Liver (tissue), 9 donors: ENCODE data around the gene ZNF70. TPM values are rescaled to one million over a fixed set of nuclear protein-coding genes. Genes with fewer than 3 reads are reported as not detected.

Source experiments
- DNase-seq: peaks from one replicate; pipeline ENCODE4 v3.0.0-alpha.2; 2017; ENCODE audit warnings: low spot score
- H3K27ac ChIP-seq, 2 donors: one replicate each; pipeline ENCODE4 v1.7.0; 2013; ENCODE audit warnings: inconsistent platforms in 2 of 2, low read length in 2 of 2, control low read depth in 1 of 2, low read depth in 1 of 2, mild to moderate bottlenecking in 1 of 2
- H3K27me3 ChIP-seq, 4 donors: one replicate each; pipeline versions ENCODE4 v1.6.1 to v1.7.0; 2013; ENCODE audit warnings: low read length in 3 of 4, inconsistent platforms in 1 of 4, mild to moderate bottlenecking in 1 of 4, moderate library complexity in 1 of 4; ENCODE audit not compliant: control insufficient read depth in 4 of 4, insufficient read depth in 4 of 4
- H3K36me3 ChIP-seq, 4 donors: one replicate each; pipeline versions ENCODE4 v1.6.1 to v1.7.0; 2013; ENCODE audit warnings: low read length in 3 of 4, mild to moderate bottlenecking in 3 of 4, low read depth in 1 of 4, moderate library complexity in 1 of 4; ENCODE audit not compliant: control insufficient read depth in 4 of 4, insufficient read depth in 3 of 4
- H3K4me1 ChIP-seq, 4 donors: one replicate each; pipeline versions ENCODE4 v1.6.1 to v1.7.0; 2013; ENCODE audit warnings: low read length in 3 of 4, mild to moderate bottlenecking in 3 of 4, moderate library complexity in 1 of 4; ENCODE audit not compliant: control insufficient read depth in 4 of 4, insufficient read depth in 4 of 4
- H3K4me3 ChIP-seq, 3 donors: one replicate each; pipeline versions ENCODE4 v1.6.1 to v1.7.0; 2013; ENCODE audit warnings: low read length in 3 of 3, control low read depth in 1 of 3, low read depth in 1 of 3, mild to moderate bottlenecking in 1 of 3
- H3K9ac ChIP-seq, 2 donors: one replicate each; pipeline ENCODE4 v1.7.0; 2013; ENCODE audit warnings: low read length in 2 of 2, mild to moderate bottlenecking in 2 of 2, moderate library complexity in 2 of 2, control low read depth in 1 of 2, low read depth in 1 of 2
- H3K9me3 ChIP-seq, 4 donors: one replicate each; pipeline versions ENCODE4 v1.6.1 to v1.7.0; 2013; ENCODE audit warnings: low read length in 3 of 4; ENCODE audit not compliant: control insufficient read depth in 4 of 4
- EGR1 ChIP-seq, 2 donors: IDR thresholded peaks; 2 replicates each; pipeline ENCODE4 v1.6.1; 2016 to 2018; ENCODE audit warnings: antibody characterized with exemption in 2 of 2, low read depth in 2 of 2
- FOXA1 ChIP-seq: IDR thresholded peaks from 2 replicates; pipeline ENCODE4 v1.6.1; 2016; ENCODE audit warnings: antibody characterized with exemption
- FOXA2 ChIP-seq: IDR thresholded peaks from 2 replicates; pipeline ENCODE4 v1.6.1; 2016; ENCODE audit warnings: antibody characterized with exemption
- GABPA ChIP-seq, 2 donors: IDR thresholded peaks in 1 of 2; conservative IDR thresholded peaks in 1 of 2; 2 replicates each; pipeline ENCODE4 v1.6.1; 2016; ENCODE audit warnings: antibody characterized with exemption in 2 of 2, mild to moderate bottlenecking in 1 of 2, moderate library complexity in 1 of 2
- HNF4A ChIP-seq, 2 donors: conservative IDR thresholded peaks; 2 replicates each; pipeline ENCODE4 v1.6.1; 2016; ENCODE audit warnings: antibody characterized with exemption in 2 of 2, mild to moderate bottlenecking in 2 of 2
- HNF4G ChIP-seq: IDR thresholded peaks from 2 replicates; pipeline ENCODE4 v1.6.1; 2016; ENCODE audit warnings: antibody characterized with exemption
- JUND ChIP-seq, 2 donors: IDR thresholded peaks; 2 replicates each; pipeline ENCODE4 v1.6.1; 2016; ENCODE audit warnings: antibody characterized with exemption in 2 of 2
- NR2F2 ChIP-seq: IDR thresholded peaks from 2 replicates; pipeline ENCODE4 v1.6.1; 2016; ENCODE audit warnings: antibody characterized with exemption
- RAD21 ChIP-seq, 2 donors: IDR thresholded peaks; 2 replicates each; pipeline ENCODE4 v1.6.1; 2016; ENCODE audit warnings: antibody characterized with exemption in 2 of 2, mild to moderate bottlenecking in 2 of 2
- RXRA ChIP-seq, 2 donors: IDR thresholded peaks; 2 replicates each; pipeline ENCODE4 v1.6.1; 2017 to 2018; ENCODE audit warnings: antibody characterized with exemption in 2 of 2, mild to moderate bottlenecking in 1 of 2
- TAF1 ChIP-seq: conservative IDR thresholded peaks from 2 replicates; pipeline ENCODE4 v1.6.1; 2016; ENCODE audit warnings: antibody characterized with exemption, mild to moderate bottlenecking
- YY1 ChIP-seq: IDR thresholded peaks from 2 replicates; pipeline ENCODE4 v1.6.1; 2016; ENCODE audit warnings: antibody characterized with exemption, mild to moderate bottlenecking
- WGBS: extraction: QIAGEN DNeasy Blood & Tissue Kit; methylation state at CpG from one replicate; pipeline ENCODE4 v1.1.7; 2013; 5-methylcytosine and 5-hydroxymethylcytosine counted together
- polyA plus RNA-seq, 2 donors: library from polyadenylated mRNA; stranded (reverse) in 1 of 2; unstranded in 1 of 2; fragments of 200-250 nt in 1 of 2; fragments of >200 nt in 1 of 2; fragmentation: Nextera tagmentation in 1 of 2; extraction: Ambion mirVana in 1 of 2; gene quantifications; one replicate each; pipeline versions ENCODE4 v1.2.1 to v1.2.3, GENCODE V29; 2013 to 2015
- total RNA-seq, 2 donors: library from RNA; depleted of rRNA; stranded (reverse); fragments of >200 nt; gene quantifications; one replicate each; pipeline ENCODE4 v1.2.3, GENCODE V29; 2014
- TF ChIP-seq, protein P1 (sequence below): fragments of 150-350 bp; IDR thresholded peaks from 2 replicates; pipeline ENCODE4 v1.5.1; 2017; ENCODE audit warnings: improper control_type of control experiment, low read depth, low read length; ENCODE audit not compliant: missing input control
- TF ChIP-seq, protein P2 (sequence below): IDR thresholded peaks from 2 replicates; pipeline ENCODE4 v1.6.1; 2016; ENCODE audit warnings: antibody characterized with exemption
- TF ChIP-seq, protein P3 (sequence below): IDR thresholded peaks from 2 replicates; pipeline ENCODE4 v1.6.1; 2016; ENCODE audit warnings: antibody characterized with exemption
- TF ChIP-seq, protein P4 (sequence below): IDR thresholded peaks from 2 replicates; pipeline ENCODE4 v1.6.1; 2016; ENCODE audit warnings: antibody characterized with exemption
- TF ChIP-seq, protein P5 (sequence below): IDR thresholded peaks from 2 replicates; pipeline ENCODE4 v1.6.1; 2016; ENCODE audit warnings: antibody characterized with exemption, mild to moderate bottlenecking
- donor health status: healthy.
- donor health status: healthy.
- donor health status: healthy.
- donor health status: healthy.
- donor health status: healthy.

The ZNF70 gene
- total and polyA plus RNA-seq, 4 donors: 0.14 to 1.9 (median 0.68) TPM

DNA sequence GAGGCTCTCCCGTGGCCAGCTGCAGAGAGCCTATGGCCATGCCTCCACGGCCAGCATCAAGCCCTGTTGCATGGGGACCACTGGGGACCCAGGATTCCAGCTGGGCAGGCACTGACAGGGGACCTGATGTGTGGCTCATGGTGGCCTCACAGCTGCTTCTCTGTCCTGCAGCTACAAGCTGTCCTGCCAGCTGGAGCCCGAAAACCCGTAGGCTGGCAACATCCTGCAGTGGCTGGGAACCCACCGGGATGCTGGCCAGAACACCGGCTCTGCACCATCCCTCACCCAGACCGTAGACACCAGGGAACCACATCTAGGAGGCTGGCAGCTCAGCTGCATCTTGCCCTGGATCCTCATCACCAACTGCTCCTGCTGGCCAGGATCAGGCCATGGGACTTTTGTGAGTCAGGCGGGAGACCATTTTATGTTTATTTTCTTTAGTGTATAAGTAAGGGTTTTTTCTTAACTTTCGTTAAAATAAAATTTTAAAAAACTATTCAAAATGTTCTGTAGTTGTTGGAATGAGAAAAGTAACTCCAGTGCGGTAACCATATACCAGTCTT, 52.2 kb downstream of the ZNF70 start:
- TF ChIP-seq YY1 (no peak), EGR1 (IDR thresholded peaks at IDR 0.05; ENCODE audit: low read depth in 2 of 2) (no peak), FOXA2 (no peak), RAD21 (IDR thresholded peaks at IDR 0.05) (no peak), RXRA (IDR thresholded peaks at IDR 0.05) (no peak), HNF4G (no peak), JUND (IDR thresholded peaks at IDR 0.05) (no peak), NR2F2 (no peak), FOXA1 (no peak), HNF4A (conservative IDR thresholded peaks at IDR 0.05) (no peak)
- TF ChIP-seq, protein P1, sequence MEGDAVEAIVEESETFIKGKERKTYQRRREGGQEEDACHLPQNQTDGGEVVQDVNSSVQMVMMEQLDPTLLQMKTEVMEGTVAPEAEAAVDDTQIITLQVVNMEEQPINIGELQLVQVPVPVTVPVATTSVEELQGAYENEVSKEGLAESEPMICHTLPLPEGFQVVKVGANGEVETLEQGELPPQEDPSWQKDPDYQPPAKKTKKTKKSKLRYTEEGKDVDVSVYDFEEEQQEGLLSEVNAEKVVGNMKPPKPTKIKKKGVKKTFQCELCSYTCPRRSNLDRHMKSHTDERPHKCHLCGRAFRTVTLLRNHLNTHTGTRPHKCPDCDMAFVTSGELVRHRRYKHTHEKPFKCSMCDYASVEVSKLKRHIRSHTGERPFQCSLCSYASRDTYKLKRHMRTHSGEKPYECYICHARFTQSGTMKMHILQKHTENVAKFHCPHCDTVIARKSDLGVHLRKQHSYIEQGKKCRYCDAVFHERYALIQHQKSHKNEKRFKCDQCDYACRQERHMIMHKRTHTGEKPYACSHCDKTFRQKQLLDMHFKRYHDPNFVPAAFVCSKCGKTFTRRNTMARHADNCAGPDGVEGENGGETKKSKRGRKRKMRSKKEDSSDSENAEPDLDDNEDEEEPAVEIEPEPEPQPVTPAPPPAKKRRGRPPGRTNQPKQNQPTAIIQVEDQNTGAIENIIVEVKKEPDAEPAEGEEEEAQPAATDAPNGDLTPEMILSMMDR: no peak
- TF ChIP-seq, protein P2, sequence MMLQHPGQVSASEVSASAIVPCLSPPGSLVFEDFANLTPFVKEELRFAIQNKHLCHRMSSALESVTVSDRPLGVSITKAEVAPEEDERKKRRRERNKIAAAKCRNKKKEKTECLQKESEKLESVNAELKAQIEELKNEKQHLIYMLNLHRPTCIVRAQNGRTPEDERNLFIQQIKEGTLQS: no peak
- TF ChIP-seq, protein P3, sequence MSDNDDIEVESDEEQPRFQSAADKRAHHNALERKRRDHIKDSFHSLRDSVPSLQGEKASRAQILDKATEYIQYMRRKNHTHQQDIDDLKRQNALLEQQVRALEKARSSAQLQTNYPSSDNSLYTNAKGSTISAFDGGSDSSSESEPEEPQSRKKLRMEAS: no peak
- TF ChIP-seq, protein P4, sequence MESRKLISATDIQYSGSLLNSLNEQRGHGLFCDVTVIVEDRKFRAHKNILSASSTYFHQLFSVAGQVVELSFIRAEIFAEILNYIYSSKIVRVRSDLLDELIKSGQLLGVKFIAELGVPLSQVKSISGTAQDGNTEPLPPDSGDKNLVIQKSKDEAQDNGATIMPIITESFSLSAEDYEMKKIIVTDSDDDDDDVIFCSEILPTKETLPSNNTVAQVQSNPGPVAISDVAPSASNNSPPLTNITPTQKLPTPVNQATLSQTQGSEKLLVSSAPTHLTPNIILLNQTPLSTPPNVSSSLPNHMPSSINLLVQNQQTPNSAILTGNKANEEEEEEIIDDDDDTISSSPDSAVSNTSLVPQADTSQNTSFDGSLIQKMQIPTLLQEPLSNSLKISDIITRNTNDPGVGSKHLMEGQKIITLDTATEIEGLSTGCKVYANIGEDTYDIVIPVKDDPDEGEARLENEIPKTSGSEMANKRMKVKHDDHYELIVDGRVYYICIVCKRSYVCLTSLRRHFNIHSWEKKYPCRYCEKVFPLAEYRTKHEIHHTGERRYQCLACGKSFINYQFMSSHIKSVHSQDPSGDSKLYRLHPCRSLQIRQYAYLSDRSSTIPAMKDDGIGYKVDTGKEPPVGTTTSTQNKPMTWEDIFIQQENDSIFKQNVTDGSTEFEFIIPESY: no peak
- TF ChIP-seq, protein P5, sequence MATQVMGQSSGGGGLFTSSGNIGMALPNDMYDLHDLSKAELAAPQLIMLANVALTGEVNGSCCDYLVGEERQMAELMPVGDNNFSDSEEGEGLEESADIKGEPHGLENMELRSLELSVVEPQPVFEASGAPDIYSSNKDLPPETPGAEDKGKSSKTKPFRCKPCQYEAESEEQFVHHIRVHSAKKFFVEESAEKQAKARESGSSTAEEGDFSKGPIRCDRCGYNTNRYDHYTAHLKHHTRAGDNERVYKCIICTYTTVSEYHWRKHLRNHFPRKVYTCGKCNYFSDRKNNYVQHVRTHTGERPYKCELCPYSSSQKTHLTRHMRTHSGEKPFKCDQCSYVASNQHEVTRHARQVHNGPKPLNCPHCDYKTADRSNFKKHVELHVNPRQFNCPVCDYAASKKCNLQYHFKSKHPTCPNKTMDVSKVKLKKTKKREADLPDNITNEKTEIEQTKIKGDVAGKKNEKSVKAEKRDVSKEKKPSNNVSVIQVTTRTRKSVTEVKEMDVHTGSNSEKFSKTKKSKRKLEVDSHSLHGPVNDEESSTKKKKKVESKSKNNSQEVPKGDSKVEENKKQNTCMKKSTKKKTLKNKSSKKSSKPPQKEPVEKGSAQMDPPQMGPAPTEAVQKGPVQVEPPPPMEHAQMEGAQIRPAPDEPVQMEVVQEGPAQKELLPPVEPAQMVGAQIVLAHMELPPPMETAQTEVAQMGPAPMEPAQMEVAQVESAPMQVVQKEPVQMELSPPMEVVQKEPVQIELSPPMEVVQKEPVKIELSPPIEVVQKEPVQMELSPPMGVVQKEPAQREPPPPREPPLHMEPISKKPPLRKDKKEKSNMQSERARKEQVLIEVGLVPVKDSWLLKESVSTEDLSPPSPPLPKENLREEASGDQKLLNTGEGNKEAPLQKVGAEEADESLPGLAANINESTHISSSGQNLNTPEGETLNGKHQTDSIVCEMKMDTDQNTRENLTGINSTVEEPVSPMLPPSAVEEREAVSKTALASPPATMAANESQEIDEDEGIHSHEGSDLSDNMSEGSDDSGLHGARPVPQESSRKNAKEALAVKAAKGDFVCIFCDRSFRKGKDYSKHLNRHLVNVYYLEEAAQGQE: no peak
- Histone ChIP-seq H3K4me1 (no peaks in the 10 kb centered on the region), H3K27me3 (no peaks in the 10 kb centered on the region), H3K4me3 (no peak overlapping the region), H3K27ac (no peak overlapping the region), H3K36me3 (peaks cover 4 to 45% (median 28%) of the 10 kb centered on the region in 4 donors), H3K9me3 (no peaks in the 10 kb centered on the region), H3K9ac (no peak overlapping the region)
- WGBS: 98% methylated on average over 10 of the region's 10 CpGs
- DNase-seq: no peak

DNA sequence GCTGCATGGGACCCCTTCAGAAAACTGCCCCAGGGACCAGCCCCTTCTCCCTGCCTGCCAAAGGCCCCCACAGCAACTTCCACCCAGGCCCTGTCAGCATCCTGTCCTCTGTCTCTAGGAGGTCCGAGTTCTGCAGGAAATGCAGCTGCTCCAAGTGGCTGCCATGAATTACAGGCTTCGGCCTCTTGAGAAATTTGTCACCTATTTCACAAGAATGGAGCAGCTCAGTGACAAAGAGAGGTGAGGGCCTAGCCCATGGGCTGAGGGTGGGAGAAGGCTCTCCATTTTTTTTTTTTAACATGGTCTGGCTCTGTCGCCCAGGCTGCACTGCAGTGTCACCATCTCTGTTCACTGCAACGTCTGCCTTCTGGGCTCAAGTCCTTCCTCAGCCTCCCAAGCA, 52.8 kb downstream of the ZNF70 start:
- DNase-seq: no peak
- Histone ChIP-seq H3K4me3 (no peak overlapping the region), H3K27ac (no peak overlapping the region), H3K36me3 (peaks cover 4 to 47% (median 26%) of the 10 kb centered on the region in 4 donors), H3K27me3 (no peaks in the 10 kb centered on the region), H3K4me1 (no peaks in the 10 kb centered on the region), H3K9ac (no peak overlapping the region), H3K9me3 (no peaks in the 10 kb centered on the region)
- 82% methylated on average over 4 of the region's 4 CpGs for WGBS
- TF ChIP-seq TAF1 (no peak), FOXA1 (no peak), GABPA (IDR thresholded peaks at IDR 0.05 in 1 of 2, conservative IDR thresholded peaks at IDR 0.05 in 1 of 2) (no peak), JUND (IDR thresholded peaks at IDR 0.05) (no peak)
- TF ChIP-seq, protein P4: no peak
- TF ChIP-seq, protein P1: no peak
